Endometrial microvascular endothelial cells (primary cell): ENCODE data around the gene INPP5D. TPM values are rescaled to one million over a fixed set of nuclear protein-coding genes. Genes with fewer than 3 reads are reported as not detected.

Source experiments
- in situ Hi-C: cut with HindIII; loops from 2 replicates; pipeline ENCODE4 v1.10.0; 2017; ENCODE audit warnings: low sequenced_read_pairs, low pct_unique_long_range_greater_than_20kb; ENCODE audit errors: inconsistent ontology term
- total RNA-seq: library from RNA; depleted of rRNA; stranded (reverse); fragments of >200 nt; gene quantifications from one replicate; pipeline ENCODE4 v1.2.3, GENCODE V29; 2015; ENCODE audit errors: inconsistent ontology term

Gene INPP5D
- 17.1 TPM for total RNA-seq

DNA sequence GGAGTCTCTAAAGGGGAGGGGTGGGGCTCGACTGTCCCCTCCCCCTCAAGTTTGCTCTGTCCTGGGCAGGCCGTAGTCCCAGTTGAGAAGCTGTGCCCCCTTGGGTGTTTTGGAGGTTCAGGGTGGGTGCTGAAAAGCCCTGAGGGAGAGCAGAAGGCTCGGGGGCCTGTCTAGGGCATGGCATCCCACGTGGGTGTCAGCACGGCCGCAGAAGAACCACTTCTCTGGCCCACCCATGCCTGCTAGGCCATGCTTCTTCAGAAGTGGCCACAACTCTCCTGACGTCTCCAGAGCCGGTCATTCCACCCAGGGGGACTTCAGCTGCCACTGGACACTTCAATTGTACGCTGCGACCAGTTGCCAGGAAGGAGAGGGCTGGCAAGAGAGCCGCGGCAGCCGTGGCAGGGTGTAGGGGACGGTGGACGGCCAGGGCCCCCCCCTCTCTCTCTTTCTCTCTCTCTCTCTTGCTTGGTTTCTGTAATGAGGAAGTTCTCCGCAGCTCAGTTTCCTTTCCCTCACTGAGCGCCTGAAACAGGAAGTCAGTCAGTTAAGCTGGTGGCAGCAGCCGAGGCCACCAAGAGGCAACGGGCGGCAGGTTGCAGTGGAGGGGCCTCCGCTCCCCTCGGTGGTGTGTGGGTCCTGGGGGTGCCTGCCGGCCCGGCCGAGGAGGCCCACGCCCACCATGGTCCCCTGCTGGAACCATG is at the start of gene INPP5D:
TSS of gene INPP5D (plus strand) at position 546 of the 704 bp plus-strand sequence. CDS start at position 683, 137 bp downstream.
- in situ Hi-C loops, result no loop called here

DNA sequence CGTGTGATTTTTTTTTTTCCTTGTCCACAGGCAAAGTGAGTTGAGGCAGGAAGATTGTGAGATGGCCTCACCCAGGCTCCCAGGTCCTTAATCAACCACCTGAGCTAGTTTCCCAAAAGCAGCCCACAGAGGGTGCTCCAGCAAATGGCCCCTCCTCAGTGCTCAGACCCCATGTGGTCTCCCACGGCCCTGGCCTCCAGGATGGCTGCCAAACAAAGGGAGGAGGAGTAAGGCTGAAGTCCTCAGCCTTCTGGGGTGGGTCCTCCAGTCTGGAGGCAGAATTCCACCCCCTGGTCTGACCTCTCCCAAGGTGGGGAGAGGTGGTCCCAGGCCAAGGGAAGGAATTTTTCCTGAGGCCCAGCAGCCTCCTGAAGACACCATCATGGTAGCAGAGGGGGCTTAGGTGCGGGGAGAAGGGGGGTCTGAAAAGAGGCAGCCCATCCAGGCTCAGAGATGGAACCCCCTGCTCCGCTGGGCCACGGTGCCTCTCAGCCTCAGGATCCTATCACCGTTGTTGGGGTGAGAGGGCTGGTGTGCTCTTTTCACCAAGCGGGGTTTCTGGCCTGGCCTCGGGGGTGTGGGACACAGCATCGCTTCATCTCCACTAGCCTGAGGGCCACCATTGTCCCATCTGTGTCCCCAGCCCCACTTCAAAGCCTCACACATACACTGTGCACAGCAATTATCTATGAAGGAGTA is 49.4 kb upstream of the INPP5D start:
- in situ Hi-C loops, result loop anchor here (25.0 kb wide), 1 partner anchor 148 kb away; the partner anchor contains the start of gene SNORC

- in situ Hi-C loops, result loop anchor here (25.0 kb wide), 1 partner anchor 149 kb away; the partner anchor contains the start of gene SNORC
These were observed 48.9 kb upstream of the INPP5D start for GRCh38 chr2:233011268-233011650.

- in situ Hi-C loops, result loop anchor here (25.0 kb wide), 1 partner anchor 149 kb away; the partner anchor contains the start of gene SNORC
These were observed 48.4 kb upstream of the INPP5D start for GRCh38 chr2:233011702-233012131.

DNA sequence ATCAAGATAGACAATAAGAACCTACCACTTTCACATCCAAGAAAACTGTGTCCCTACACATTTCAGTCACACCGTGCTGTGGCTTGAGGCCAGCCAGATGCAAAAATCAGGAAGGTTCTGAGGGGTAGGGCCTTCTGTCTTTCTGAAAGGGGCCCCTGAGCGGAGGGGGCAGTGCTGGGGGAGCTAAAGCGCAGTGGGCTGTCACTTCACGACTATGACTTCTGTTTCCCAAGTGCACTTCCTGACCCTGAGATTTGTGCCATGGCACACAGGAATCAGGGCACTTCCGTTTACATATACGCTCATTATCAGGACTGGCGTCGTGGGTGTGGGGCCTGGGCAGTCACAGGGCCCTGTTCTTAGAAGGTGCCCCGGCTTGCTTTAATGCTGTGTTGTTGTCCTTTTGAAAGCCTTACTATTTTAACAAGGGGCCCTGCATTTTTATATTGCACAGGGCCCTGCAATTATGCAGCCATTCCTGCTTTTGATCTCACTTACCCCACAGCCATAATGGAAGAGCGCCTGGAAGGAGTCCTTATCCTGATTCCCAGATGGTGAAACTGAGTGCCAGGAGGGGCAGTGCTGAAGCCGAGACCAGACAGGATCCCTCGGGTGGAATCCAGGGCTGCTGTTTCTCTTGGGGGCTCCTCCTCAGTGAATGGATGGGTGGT is 47.7 kb upstream of the INPP5D start:
- in situ Hi-C loops, result loop anchor here (25.0 kb wide), 1 partner anchor 150 kb away; the partner anchor contains the start of gene SNORC

DNA sequence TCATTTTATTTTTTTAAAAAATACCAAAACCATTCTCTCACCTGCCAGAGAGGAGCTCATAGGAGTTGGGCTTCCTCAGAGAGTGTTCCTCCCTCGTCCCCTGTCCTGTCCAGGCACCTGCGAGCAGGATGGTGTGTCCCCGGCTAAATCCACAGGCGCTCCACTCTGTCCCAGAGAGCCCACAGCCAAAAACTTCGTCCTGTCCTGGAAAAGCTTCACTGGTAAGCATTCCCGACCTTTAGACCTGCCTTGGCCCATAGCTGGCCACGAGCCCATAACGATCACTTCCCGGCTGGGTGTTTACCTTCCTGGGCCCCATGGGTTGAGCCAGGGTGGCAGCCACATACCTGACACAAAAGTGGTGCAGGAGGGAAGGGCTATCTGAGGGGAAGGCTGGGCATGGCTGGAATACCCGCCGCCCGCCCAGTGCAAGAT is 47.1 kb upstream of the INPP5D start, which contains the start of gene NGEF:
TSS of gene NGEF (minus strand) at position 230 of the 435 bp plus-strand sequence. CDS start 38,366 bp downstream, outside the sequence.
- in situ Hi-C loops, result loop anchor here (25.0 kb wide), 1 partner anchor 151 kb away; the partner anchor contains the start of gene SNORC

GRCh38 chr2:233013650-233014049 is 46.5 kb upstream of the INPP5D start:
- in situ Hi-C loops, result loop anchor here (25.0 kb wide), 1 partner anchor 151 kb away; the partner anchor contains the start of gene SNORC

DNA sequence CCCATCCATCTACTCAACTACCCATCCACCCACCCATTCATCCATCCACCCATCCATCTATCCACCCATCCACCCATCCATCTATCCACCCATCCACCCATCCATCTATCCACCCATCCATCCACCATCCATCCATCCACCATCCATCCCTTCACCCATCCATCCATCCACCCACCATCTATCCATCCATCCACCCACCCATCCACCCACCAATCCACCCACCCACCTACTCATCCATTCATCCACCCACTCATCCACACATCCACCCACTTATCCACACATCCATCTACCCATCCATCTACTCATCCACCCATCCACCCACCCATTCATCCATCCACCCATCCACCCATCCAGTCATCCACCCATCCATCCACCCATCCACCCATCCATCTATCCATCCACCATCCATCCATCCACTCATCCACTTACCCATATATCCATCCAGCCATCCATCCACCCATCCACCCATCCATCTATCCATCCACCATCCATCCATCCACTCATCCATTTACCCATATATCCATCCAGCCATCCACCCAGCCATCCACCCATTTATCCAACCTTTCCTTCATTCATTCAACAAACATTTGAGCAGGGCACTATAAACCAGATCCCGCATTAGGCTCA is 45.0 kb upstream of the INPP5D start:
- in situ Hi-C loops, result loop anchor here (25.0 kb wide), 1 partner anchor 153 kb away; the partner anchor contains the start of gene SNORC

GRCh38 chr2:233017947-233018346 is 42.2 kb upstream of the INPP5D start:
- in situ Hi-C loops, result loop anchor here (25.0 kb wide), 1 partner anchor 156 kb away; the partner anchor contains the start of gene SNORC

- in situ Hi-C loops, result loop anchor here (25.0 kb wide), 1 partner anchor 157 kb away; the partner anchor contains the start of gene SNORC
These were observed 40.5 kb upstream of the INPP5D start for GRCh38 chr2:233019610-233020009.

GRCh38 chr2:233020454-233020853 is 39.7 kb upstream of the INPP5D start:
- in situ Hi-C loops, result loop anchor here (25.0 kb wide), 1 partner anchor 158 kb away; the partner anchor contains the start of gene SNORC

DNA sequence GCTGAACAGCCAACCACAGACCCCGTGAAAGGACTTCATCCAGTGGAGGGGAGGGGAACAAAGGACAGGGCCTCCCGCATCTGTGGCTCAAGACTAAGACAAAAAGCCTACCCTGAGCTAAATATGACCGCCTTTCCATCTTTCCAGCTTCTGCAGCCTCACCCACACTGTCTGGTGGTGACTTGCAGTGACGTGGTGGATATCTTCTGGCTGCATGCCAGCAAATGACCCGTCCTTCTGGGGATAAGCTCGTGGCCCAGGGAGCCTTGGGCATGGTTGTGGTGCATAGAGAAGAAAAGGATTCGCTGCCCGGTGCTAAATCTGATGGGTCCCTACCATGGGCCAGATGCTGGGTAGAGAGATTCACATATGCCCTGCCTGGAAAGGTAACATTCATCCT is 38.4 kb upstream of the INPP5D start:
- in situ Hi-C loops, result loop anchor here (25.0 kb wide), 1 partner anchor 159 kb away; the partner anchor contains the start of gene SNORC

DNA sequence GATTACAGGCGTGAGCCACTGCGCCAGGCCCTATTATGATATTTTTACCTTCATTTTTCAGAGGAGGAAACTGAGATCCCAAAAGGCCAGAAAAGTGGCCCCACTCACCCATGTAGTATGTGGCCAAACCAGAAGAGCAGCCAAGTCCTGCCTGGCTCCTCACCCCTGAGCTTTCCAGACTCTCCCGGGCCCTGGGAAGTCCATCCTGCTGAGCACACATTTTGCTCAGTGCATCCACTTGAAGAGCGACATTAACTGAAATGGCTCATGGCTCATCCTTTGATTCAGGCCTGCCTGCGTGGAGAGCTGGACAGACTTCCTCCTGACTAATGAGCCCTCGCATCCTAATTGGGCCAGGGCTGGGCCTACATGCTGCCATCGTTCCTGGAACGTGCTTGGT is 37.6 kb upstream of the INPP5D start:
- in situ Hi-C loops, result loop anchor here (25.0 kb wide), 1 partner anchor 160 kb away; the partner anchor contains the start of gene SNORC

GRCh38 chr2:233023007-233023760 is 37.0 kb upstream of the INPP5D start:
- in situ Hi-C loops, result loop anchor here (25.0 kb wide), 1 partner anchor 161 kb away; the partner anchor contains the start of gene SNORC

DNA sequence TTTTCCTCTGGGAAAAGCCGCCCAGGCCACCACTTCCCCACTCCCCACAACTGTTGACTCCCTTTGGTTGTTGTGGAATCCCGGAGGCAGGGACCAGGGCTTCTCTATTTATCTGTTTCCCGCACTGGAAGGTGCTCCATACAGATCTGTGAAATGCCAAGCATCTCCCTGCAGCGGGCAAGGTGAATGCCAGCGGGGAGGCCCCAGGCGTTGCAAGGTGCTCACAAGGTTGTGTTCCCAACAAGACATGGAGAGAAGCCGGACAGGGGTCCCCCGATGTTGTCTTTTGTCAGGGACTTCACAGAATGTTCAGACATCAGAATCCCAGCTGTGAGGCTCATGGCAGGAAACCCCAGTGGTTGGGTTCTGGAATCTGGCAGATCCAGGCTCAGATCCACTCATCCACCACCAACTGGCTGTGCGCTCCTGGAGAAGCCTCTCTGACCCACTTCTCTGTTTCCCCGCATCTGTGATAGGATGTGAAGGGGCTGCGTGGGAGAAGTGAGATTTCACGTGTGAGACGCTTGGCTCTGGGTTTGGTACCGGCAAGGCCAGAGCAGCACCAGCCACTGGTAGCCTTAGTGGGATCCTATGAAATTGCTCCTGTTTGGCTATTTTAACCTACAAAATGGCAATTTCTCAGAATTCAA is 36.3 kb upstream of the INPP5D start:
- in situ Hi-C loops, result loop anchor here (25.0 kb wide), 1 partner anchor 162 kb away; the partner anchor contains the start of gene SNORC

DNA sequence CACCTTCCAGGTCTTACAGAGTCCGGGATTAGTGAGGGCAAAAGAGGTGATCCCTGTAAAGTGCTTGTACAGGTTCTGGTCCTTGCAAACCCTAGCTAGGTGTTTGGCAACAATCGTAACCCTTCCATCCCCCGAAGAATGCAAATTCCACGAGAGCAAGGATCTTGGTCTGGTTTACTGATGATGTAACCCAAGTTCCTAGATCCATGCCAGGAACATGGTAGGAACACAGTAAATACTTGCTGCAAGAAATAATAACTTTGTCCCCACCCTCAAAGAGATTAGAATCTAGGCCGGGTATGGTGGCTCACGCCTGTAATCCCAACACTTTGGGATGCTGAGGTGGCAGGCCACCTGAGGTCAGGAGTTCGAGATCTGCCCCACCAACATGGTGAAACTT is 34.4 kb upstream of the INPP5D start:
- in situ Hi-C loops, result no loop called here
